H1 (cell line): Measurements from ENCODE around the gene CIZ1.

ENCODE experiments used
- CHD2 ChIP-seq: IDR thresholded peaks from 2 replicates; pipeline ENCODE4 v1.6.1; 2012; ENCODE audit warnings: low read length, improper control_type of control experiment
- EP300 ChIP-seq, 2 experiments: IDR thresholded peaks; 1 replicate in 1 of 2; 2 replicates in 1 of 2; pipeline ENCODE4 v1.6.1; 2011 to 2012; ENCODE audit warnings: low read depth in 2 of 2, low read length in 2 of 2, mild to moderate bottlenecking in 2 of 2, borderline replicate concordance in 1 of 2, inconsistent platforms in 1 of 2, moderate library complexity in 1 of 2
- EZH2 ChIP-seq: fragments of 200-600 bp; sonication (generic); IDR thresholded peaks from 2 replicates; pipeline ENCODE4 v1.7.1; 2012; ENCODE audit warnings: low read depth, mild to moderate bottlenecking, moderate library complexity, low read length, inconsistent platforms; ENCODE audit not compliant: severe bottlenecking
- POLR2A ChIP-seq, 2 experiments: IDR thresholded peaks; 1 replicate in 1 of 2; 2 replicates in 1 of 2; pipeline ENCODE4 v1.6.1; 2011; ENCODE audit warnings: low read depth in 2 of 2, low read length in 2 of 2, mild to moderate bottlenecking in 2 of 2; ENCODE audit errors: control extremely low read depth in 1 of 2
- POLR2AphosphoS5 ChIP-seq: IDR thresholded peaks from 2 replicates; pipeline ENCODE4 v1.6.1; 2011; ENCODE audit warnings: low read depth, low read length
- TF ChIP-seq, protein P1 (sequence below), 3 experiments: IDR thresholded peaks; 1 replicate in 2 of 3; 2 replicates in 1 of 3; pipeline versions ENCODE4 v1.5.1 to v1.6.1; 2011; ENCODE audit warnings: low read length in 3 of 3, mild to moderate bottlenecking in 3 of 3, inconsistent platforms in 2 of 3, low read depth in 1 of 3, moderate library complexity in 1 of 3; ENCODE audit not compliant: insufficient read depth in 1 of 3; ENCODE audit errors: control extremely low read depth in 1 of 3

DNA sequence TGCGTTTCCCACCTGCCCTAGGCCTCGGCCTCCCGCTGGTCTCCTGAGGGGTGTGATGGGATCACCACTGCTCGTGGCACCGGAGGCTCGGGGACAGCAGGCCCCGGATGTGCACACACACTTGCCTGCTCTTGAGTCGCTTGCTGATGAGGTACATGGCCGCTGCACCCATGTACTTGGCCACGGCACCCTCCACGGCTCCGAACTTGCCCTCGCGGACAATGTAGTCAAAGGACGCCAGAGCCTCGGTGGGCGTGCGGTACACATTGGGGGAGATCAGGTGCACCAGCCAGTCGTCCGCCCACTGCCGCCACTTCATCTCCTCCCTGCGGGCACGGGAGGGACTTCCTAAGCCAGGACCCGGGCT, 68.6 kb downstream of the CIZ1 start:
- TF ChIP-seq EZH2 (no peak), CHD2 (no peak), POLR2AphosphoS5 (no peak), POLR2A (IDR thresholded peaks at IDR 0.05; ENCODE audit: control extremely low read depth in 1 of 2, low read depth in 2 of 2, low read length in 2 of 2) (no peak), EP300 (IDR thresholded peaks at IDR 0.05; ENCODE audit: borderline replicate concordance in 1 of 2, low read depth in 2 of 2, low read length in 2 of 2) (no peak)
- TF ChIP-seq, protein P1, sequence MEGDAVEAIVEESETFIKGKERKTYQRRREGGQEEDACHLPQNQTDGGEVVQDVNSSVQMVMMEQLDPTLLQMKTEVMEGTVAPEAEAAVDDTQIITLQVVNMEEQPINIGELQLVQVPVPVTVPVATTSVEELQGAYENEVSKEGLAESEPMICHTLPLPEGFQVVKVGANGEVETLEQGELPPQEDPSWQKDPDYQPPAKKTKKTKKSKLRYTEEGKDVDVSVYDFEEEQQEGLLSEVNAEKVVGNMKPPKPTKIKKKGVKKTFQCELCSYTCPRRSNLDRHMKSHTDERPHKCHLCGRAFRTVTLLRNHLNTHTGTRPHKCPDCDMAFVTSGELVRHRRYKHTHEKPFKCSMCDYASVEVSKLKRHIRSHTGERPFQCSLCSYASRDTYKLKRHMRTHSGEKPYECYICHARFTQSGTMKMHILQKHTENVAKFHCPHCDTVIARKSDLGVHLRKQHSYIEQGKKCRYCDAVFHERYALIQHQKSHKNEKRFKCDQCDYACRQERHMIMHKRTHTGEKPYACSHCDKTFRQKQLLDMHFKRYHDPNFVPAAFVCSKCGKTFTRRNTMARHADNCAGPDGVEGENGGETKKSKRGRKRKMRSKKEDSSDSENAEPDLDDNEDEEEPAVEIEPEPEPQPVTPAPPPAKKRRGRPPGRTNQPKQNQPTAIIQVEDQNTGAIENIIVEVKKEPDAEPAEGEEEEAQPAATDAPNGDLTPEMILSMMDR (IDR thresholded peaks at IDR 0.05; ENCODE audit: control extremely low read depth in 1 of 3, insufficient read depth in 1 of 3, low read depth in 1 of 3, low read length in 3 of 3) = no peak
